GM12875 (cell line): ENCODE results near the gene ANKRD62.
A peak's percentile ranks its signal among the peaks of the same experiment; 100 is the strongest.

Experiments used
- H3K4me3 ChIP-seq: one replicate; pipeline ENCODE4 v1.5.1; 2011; ENCODE audit warnings: low read depth, low read length, control low read depth
- CTCF ChIP-seq: IDR thresholded peaks from 2 replicates; pipeline ENCODE4 v1.5.1; 2011; ENCODE audit warnings: low read depth, mild to moderate bottlenecking, control low read depth, inconsistent platforms, low read length, moderate library complexity, borderline replicate concordance; ENCODE audit not compliant: insufficient read depth

ANKRD62 gene

DNA sequence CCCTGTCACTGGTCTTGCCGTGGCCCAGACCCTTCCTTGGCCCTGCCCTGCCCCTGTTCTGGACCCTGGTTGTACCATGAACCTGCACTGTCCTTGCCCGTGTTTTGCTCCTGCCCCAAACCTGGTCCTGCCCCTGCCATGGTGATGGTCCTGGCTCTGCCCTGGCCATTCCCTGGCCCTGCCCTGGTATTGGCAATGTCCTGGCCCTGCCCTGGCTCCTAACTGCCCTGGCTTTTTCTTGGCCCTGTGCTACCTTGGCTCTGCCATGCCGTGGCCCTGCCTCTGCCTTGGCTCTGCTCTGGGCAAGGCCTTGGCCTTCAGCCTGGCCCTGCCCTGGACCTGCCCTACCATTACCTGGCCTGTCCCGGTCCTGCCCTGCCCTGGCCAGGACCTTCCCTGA lies 5.5 kb upstream of the ANKRD62 start:
- H3K4me3 ChIP-seq: no peak overlapping the region
- TF ChIP-seq CTCF: no peak

GRCh38 chr18:12088731-12089375 lies 4.8 kb upstream of the ANKRD62 start:
- H3K4me3 ChIP-seq: no peak overlapping the region
- TF ChIP-seq CTCF: no peak

- H3K4me3 ChIP-seq: no peak overlapping the region
- TF ChIP-seq CTCF: no peak
These were observed 2.0 kb upstream of the ANKRD62 start for GRCh38 chr18:12091538-12092141.

GRCh38 chr18:12092398-12093229 lies 1.0 kb upstream of the ANKRD62 start:
- H3K4me3 ChIP-seq: no peak overlapping the region
- peak; percentile 51; the same call in 1 of the 2 replicates for TF ChIP-seq CTCF

GRCh38 chr18:12098374-12098773 lies 4.7 kb downstream of the ANKRD62 start:
- no peak overlapping the region for H3K4me3 ChIP-seq
- TF ChIP-seq CTCF: no peak

DNA sequence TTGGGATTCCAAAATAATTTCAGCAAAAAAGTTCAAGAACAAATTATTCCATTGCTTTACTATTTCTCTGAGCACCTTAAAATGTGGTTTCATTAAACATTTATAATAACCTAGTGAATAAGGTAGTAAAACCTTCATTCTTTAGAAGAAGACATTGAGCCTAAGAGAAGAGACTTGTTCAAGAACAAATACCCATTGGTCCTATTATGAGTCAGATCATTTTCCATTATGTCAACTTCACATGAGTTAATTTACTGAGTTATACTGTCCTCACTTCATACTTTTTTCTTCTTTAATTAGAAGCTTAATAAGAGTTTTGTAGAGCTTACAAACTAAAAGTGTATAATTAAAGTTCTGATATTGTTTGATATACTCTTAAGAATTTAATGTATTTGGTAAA lies 5.5 kb downstream of the ANKRD62 start:
- H3K4me3 ChIP-seq: no peak overlapping the region
- no peak for TF ChIP-seq CTCF
